GM12891 (cell line): Measurements from ENCODE around the gene ADGRV1.

Source experiments
- PAX5 ChIP-seq: IDR thresholded peaks from 2 replicates; pipeline ENCODE4 v1.6.1; 2011; ENCODE audit warnings: low read length, moderate library complexity, mild to moderate bottlenecking; ENCODE audit not compliant: insufficient read depth, severe bottlenecking
- POLR2A ChIP-seq: IDR thresholded peaks from 2 replicates; pipeline ENCODE4 v1.6.1; 2011; ENCODE audit warnings: low read depth, low read length, control low read depth
- POLR2AphosphoS5 ChIP-seq: IDR thresholded peaks from 2 replicates; pipeline ENCODE4 v1.6.1; 2011; ENCODE audit warnings: low read depth, low read length, control low read depth
- SPI1 ChIP-seq: IDR thresholded peaks from 2 replicates; pipeline ENCODE4 v1.6.1; 2011; ENCODE audit warnings: low read depth, low read length, control low read depth
- TAF1 ChIP-seq: IDR thresholded peaks from 2 replicates; pipeline ENCODE4 v1.6.1; 2011; ENCODE audit warnings: low read depth, low read length, control low read depth

GRCh38 chr5:90877049-90877448 lies 318.5 kb downstream of the ADGRV1 start:
- no peak for TF ChIP-seq POLR2A
- no peak for TF ChIP-seq POLR2AphosphoS5
- TF ChIP-seq PAX5 = no peak
- no peak for TF ChIP-seq TAF1
- no peak for TF ChIP-seq SPI1
